ENCODE measurements around the gene ABCA7. TPM values are rescaled to one million over a fixed set of nuclear protein-coding genes. Genes with fewer than 3 reads are reported as not detected.
A peak's percentile ranks its signal among the peaks of the same experiment; 100 is the strongest.

ABCA7 gene
- total and polyA plus RNA-seq, 2 of the 13 experiments (the other 11 are each of a cell fraction or from before 2014, with no cell fraction given) = 4.4 to 32.4 TPM

- Histone ChIP-seq H4K20me1 (ENCODE audit: insufficient read depth, low read length) (peaks cover 27% of the 10 kb centered on the region), H3K27me3 (ENCODE audit: control insufficient read depth in 1 of 2, insufficient read depth in 2 of 2, low read length in 2 of 2) (no peaks in the 10 kb centered on the region; a peak in 1 of 5 replicates), H3K4me2 (ENCODE audit: low read depth, low read length) (peak overlapping the region; percentile 93), H3K36me3 (replicated peaks in 1 of 2; ENCODE audit: control insufficient read depth in 1 of 2, insufficient read depth in 2 of 2, low read length in 2 of 2) (peaks cover 4 to 5% of the 10 kb centered on the region in 2 experiments; a peak in 1 of 5 replicates), H2AFZ (ENCODE audit: low read length) (no peak overlapping the region), H3K9ac (ENCODE audit: insufficient read depth, low read depth, low read length) (peak overlapping the region; percentile 90), H3K27ac (ENCODE audit: extremely low read length, insufficient read depth, low read length) (peak overlapping the region; percentile 77), H3K4me1 (ENCODE audit: insufficient read depth, low read length) (peaks cover 47% of the 10 kb centered on the region), H3K9me3 (ENCODE audit: low read length) (no peaks in the 10 kb centered on the region), H3K79me2 (ENCODE audit: insufficient read depth, low read length) (peaks cover 58% of the 10 kb centered on the region), H3K4me3 (replicated peaks in 1 of 3; ENCODE audit: insufficient read depth in 1 of 3, low read depth in 2 of 3, low read length in 3 of 3) (peak overlapping the region; percentile 69 to 92 (median 90))
- TSS peak; percentile 51 for BruUV-seq (replicated peaks)
- TF ChIP-seq ZNF263 (CRISPR knock-in tag; IDR thresholded peaks at IDR 0.05) = no peak
- 0 out of 2 replicates have a peak, but pooled peaks have one; percentile 40 for TF ChIP-seq RBFOX2 (IDR thresholded peaks at IDR 0.05; ENCODE audit: low read depth, low read length)
- 0 out of 2 replicates have a peak, but pooled peaks have one; percentile 29 for TF ChIP-seq KIAA2018 (CRISPR knock-in tag; IDR thresholded peaks at IDR 0.05; ENCODE audit: borderline replicate concordance)
- 0 out of 2 replicates have a peak, but pooled peaks have one; percentile 14 for TF ChIP-seq ZFP91 (CRISPR knock-in tag; IDR thresholded peaks at IDR 0.05; ENCODE audit: borderline replicate concordance)
- no peak for TF ChIP-seq ZNF589 (CRISPR knock-in tag; conservative IDR thresholded peaks at IDR 0.05)
- 0 out of 2 replicates have a peak, but pooled peaks have one; percentile 44 for TF ChIP-seq SMAD1 (CRISPR knock-in tag; IDR thresholded peaks at IDR 0.05; ENCODE audit: borderline replicate concordance, low read depth)
- TF ChIP-seq AGO2 (optimal IDR thresholded peaks at IDR 0.05; ENCODE audit: low read depth, low read length) = peak; percentile 67
- TF ChIP-seq ZNF121 (CRISPR knock-in tag; IDR thresholded peaks at IDR 0.05) = no peak
- FAIRE-seq (no peak), ATAC-seq (no peak), DNase-seq (ENCODE audit: low spot score) (no peak)
- WGBS (ENCODE audit: low lambda C conversion rate) = 31% methylated on average over 10 of the region's 18 CpGs
- ChIA-PET POLR2A (interaction anchor here (0.6 to 1.4 kb wide), 6 partner anchors 9 to 235 kb away, joined by 3 to 5 read pairs (median 4); partner anchors contain the start of genes ABCA7 and WDR18), CTCF (ENCODE audit: low intra/inter-chr PET ratio, low total read pairs) (no interaction called here)
- in situ Hi-C loops (cut with HindIII; ENCODE audit: extremely low pct_ligation_motif_present, low pct_unique_long_range_greater_than_20kb) = no loop called here
- intact Hi-C loops (cut with micrococcal nuclease; ENCODE audit: unreplicated experiment) = no loop called here
Observed at GRCh38 chr19:1019616-1019961, 20.3 kb upstream of the ABCA7 start.

All from HepG2 (cell line).